WERI-Rb-1 (cell line): ENCODE data around the gene ACTN1.

ENCODE experiments used
- DNase-seq: peaks from one replicate; pipeline ENCODE4 v3.0.0-alpha.2; 2020
- H3K27ac ChIP-seq: fragments of 250-450 bp; sonication (Bioruptor Pico); 2 replicates; pipeline ENCODE4 v1.5.1; 2020; ENCODE audit warnings: mild to moderate bottlenecking, moderate library complexity
- H3K27me3 ChIP-seq: fragments of 250-450 bp; sonication (Bioruptor Pico); 2 replicates; pipeline ENCODE4 v1.5.1; 2021; ENCODE audit warnings: mild to moderate bottlenecking, low read depth, moderate library complexity; ENCODE audit not compliant: insufficient read depth, severe bottlenecking
- H3K36me3 ChIP-seq: fragments of 250-450 bp; sonication (Bioruptor Pico); 2 replicates; pipeline ENCODE4 v1.5.1; 2020; ENCODE audit warnings: mild to moderate bottlenecking, moderate library complexity
- H3K4me3 ChIP-seq: 2 replicates; pipeline ENCODE4 v1.5.1; 2011; ENCODE audit warnings: low read depth, mild to moderate bottlenecking, control low read depth, low read length
- H3K9me3 ChIP-seq: fragments of 250-450 bp; sonication (Bioruptor Pico); 2 replicates; pipeline ENCODE4 v1.5.1; 2021; ENCODE audit warnings: mild to moderate bottlenecking, moderate library complexity; ENCODE audit not compliant: severe bottlenecking
- CTCF ChIP-seq: IDR thresholded peaks from 2 replicates; pipeline ENCODE4 v1.5.1; 2011; ENCODE audit warnings: low read depth, mild to moderate bottlenecking, control low read depth, inconsistent platforms, low read length

ACTN1 gene

DNA sequence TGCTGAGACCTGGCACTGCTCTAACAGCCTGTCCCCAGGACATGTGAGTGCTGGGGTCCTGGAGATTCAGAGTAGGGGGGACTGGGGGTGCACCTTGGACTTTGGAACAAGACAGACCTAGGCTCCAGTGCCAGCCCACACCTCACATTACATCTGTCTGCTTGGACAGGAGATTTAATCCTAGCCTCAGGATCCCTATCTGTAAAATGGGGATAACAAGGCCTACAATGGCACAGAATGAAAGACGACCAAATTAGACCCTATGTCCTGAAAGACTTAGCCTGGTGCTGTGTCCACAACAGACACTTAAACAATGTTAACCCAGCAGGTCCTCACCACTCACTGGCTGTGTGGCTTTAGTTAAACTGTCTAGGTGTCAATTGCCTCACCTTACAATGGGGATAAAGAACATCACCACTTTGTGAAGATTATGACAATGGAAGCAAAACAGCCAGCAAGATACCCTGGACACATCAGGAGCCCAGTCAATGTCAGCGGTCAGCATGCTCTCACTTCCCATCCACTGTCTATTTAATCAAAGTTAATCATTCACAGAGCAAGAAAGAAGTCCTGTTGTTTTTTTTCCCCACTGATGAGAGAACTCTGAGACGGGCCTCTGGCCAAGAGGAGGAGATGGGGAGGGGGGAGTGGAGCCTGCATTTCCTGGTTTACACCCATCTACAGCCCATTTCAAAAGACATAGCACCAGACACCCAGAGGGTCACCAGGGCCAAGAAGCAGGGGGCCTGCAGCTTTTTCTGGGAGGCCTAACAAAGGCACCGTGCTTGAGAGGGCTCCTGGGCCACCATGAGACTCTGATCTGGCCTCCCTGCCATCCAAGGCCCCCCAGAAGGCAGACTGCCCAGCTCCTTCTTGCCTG lies 40.6 kb downstream of the ACTN1 start:
- Histone ChIP-seq H3K36me3 (no peaks in the 10 kb centered on the region), H3K27ac (no peak overlapping the region), H3K4me3 (no peak overlapping the region), H3K9me3 (no peaks in the 10 kb centered on the region), H3K27me3 (no peaks in the 10 kb centered on the region)
- TF ChIP-seq CTCF = no peak
- no peak for DNase-seq

DNA sequence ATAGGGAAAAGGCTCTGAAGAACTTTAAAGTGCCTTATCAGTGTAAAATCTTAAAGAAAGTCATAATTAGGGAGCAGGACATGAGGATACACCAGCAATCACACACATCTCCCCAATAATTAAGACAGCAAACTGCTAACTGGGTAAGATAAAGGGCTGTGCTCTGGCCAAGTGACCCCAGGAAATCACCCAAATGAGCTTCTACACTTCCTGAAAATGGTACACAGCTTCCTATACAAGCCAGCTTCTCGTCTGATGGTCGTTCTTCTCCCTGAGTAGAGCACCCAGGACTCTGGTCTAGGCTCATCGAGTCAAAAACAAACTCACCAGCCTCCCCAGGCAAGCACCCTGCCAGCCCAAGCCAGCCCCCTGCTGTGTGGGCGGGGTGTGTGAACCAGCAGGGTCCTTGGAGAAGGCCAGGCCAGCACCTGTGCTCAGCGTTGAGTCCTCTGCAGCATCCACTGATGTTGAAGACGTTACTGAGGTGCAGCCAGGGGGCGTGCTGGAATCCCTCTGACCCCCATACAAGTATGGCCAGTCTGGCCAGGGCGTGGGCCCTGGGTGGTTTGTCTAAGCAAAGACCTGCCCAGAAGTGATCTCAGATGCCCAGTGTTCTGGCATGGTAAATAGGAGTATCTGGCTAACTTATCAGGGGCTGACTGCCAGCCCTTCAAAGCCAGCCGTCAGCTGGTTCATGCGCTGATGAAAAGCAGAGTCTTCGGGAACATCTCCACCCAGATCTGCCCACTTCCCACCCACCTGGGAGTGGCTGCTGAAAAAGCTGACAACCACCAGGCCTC lies 41.4 kb downstream of the ACTN1 start:
- no peak for DNase-seq
- Histone ChIP-seq H3K4me3 (no peak overlapping the region), H3K27me3 (no peaks in the 10 kb centered on the region), H3K36me3 (no peaks in the 10 kb centered on the region), H3K27ac (no peak overlapping the region), H3K9me3 (no peaks in the 10 kb centered on the region)
- TF ChIP-seq CTCF = peak; percentile 31; the same call in 1 of the 2 replicates

DNA sequence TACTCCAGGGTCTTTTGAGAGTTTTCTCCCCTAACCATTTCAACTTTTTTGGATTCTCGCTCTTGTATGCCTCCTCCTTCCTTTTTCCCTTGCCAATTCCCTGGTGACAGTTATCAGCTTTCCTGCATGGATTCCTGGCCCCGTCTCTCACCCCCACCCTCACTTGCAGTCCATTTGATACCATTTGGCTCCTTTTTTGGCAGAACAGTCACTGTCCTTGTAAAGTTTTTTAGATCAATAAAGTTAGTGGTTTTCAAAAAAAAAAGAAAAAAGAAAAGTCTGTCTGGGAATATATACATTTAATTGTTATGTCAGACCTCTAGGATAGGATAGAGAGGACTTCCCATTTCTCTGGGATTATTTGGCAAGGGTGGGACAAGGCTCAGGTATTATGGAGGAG lies 42.1 kb downstream of the ACTN1 start:
- H3K36me3 ChIP-seq = no peaks in the 10 kb centered on the region
- H3K4me3 ChIP-seq = no peak overlapping the region
- H3K9me3 ChIP-seq = no peaks in the 10 kb centered on the region
- TF ChIP-seq CTCF = no peak
- no peaks in the 10 kb centered on the region for H3K27me3 ChIP-seq
- DNase-seq = no peak
- no peak overlapping the region for H3K27ac ChIP-seq

- Histone ChIP-seq H3K36me3 (no peaks in the 10 kb centered on the region), H3K4me3 (no peak overlapping the region), H3K27ac (no peak overlapping the region), H3K27me3 (no peaks in the 10 kb centered on the region), H3K9me3 (no peaks in the 10 kb centered on the region)
- DNase-seq = no peak
- TF ChIP-seq CTCF = no peak
These were observed 42.6 kb downstream of the ACTN1 start for GRCh38 chr14:68936476-68936875.

DNA sequence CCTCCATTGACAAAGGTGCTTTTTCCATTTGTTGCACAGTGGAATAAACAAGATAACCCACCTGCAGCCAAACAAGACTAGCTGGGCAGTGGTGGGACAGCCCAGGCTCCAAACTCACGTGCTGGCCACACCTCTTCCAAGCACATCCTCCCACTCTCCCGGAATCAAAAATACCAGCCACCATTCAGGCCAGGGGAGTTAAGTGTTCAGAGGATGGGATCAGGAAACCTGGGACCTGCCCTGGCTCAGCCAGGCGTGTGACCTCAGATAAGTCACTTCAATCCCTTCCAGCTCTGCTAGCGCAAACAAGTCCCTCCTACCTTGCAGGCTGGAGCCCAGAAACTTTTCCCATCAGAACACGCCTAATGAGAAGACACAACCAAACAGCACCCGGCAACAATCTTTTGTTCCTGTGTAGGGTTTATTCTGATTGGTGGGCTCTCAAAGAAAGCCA lies 43.3 kb downstream of the ACTN1 start:
- TF ChIP-seq CTCF = no peak
- Histone ChIP-seq H3K9me3 (no peaks in the 10 kb centered on the region), H3K27ac (no peak overlapping the region)

More for the DNA sequence above, 43.3 kb downstream of the ACTN1 start:
- H3K36me3 ChIP-seq = no peaks in the 10 kb centered on the region
- H3K4me3 ChIP-seq = no peak overlapping the region
- DNase-seq = peak; percentile 39
- no peaks in the 10 kb centered on the region for H3K27me3 ChIP-seq
